Measurements from ENCODE around the gene DUSP14. TPM values are rescaled to one million over a fixed set of nuclear protein-coding genes. Genes with fewer than 3 reads are reported as not detected.

Gene DUSP14
- polyA plus RNA-seq, 1 of the 3 experiments (the other 2 are of a cell fraction): 85.8 TPM

DNA sequence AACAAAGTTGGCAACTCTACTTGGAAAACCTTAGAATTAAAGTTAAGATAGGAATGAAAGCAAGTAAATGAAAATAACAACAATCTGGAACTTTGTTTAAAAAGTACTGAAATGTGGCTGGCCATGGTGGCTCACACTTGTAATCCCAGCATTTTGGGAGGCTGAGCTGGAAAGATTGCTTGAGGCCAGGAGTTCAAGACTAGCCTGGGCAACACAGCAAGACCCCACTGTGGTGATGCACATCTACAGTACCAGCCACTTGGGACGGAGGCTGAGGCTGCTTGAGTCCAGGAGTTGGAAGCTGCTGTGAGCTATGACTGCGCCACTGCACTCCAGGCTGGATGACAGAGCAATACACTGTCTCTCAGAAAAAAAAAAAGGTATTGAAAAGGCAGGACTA lies 67.8 kb downstream of the DUSP14 start:
- no peak overlapping the region for H3K9ac ChIP-seq
- no peaks in the 10 kb centered on the region; a peak in 1 of 4 replicates for H3K4me1 ChIP-seq (ENCODE audit: control insufficient read depth in 1 of 2, insufficient read depth in 2 of 2, low read depth in 1 of 2, low read length in 1 of 2)
- no peaks in the 10 kb centered on the region for H3K79me2 ChIP-seq (ENCODE audit: insufficient read depth)
- POLR2A ChIA-PET: no interaction called here
- no peak overlapping the region for H3K4me2 ChIP-seq
- no peak for TF ChIP-seq YY1 (IDR thresholded peaks at IDR 0.05; ENCODE audit: low read depth)
- TF ChIP-seq TAF1 (IDR thresholded peaks at IDR 0.05; ENCODE audit: borderline replicate concordance, low read depth, low read length): no peak
- TF ChIP-seq, protein P1, sequence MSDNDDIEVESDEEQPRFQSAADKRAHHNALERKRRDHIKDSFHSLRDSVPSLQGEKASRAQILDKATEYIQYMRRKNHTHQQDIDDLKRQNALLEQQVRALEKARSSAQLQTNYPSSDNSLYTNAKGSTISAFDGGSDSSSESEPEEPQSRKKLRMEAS (IDR thresholded peaks at IDR 0.05; ENCODE audit: low read depth): no peak
- no peak for TF ChIP-seq SMC3 (IDR thresholded peaks at IDR 0.05; ENCODE audit: low read depth, low read length)
- TF ChIP-seq JUND (IDR thresholded peaks at IDR 0.05): no peak
- TF ChIP-seq, protein P2, sequence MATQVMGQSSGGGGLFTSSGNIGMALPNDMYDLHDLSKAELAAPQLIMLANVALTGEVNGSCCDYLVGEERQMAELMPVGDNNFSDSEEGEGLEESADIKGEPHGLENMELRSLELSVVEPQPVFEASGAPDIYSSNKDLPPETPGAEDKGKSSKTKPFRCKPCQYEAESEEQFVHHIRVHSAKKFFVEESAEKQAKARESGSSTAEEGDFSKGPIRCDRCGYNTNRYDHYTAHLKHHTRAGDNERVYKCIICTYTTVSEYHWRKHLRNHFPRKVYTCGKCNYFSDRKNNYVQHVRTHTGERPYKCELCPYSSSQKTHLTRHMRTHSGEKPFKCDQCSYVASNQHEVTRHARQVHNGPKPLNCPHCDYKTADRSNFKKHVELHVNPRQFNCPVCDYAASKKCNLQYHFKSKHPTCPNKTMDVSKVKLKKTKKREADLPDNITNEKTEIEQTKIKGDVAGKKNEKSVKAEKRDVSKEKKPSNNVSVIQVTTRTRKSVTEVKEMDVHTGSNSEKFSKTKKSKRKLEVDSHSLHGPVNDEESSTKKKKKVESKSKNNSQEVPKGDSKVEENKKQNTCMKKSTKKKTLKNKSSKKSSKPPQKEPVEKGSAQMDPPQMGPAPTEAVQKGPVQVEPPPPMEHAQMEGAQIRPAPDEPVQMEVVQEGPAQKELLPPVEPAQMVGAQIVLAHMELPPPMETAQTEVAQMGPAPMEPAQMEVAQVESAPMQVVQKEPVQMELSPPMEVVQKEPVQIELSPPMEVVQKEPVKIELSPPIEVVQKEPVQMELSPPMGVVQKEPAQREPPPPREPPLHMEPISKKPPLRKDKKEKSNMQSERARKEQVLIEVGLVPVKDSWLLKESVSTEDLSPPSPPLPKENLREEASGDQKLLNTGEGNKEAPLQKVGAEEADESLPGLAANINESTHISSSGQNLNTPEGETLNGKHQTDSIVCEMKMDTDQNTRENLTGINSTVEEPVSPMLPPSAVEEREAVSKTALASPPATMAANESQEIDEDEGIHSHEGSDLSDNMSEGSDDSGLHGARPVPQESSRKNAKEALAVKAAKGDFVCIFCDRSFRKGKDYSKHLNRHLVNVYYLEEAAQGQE (IDR thresholded peaks at IDR 0.05; ENCODE audit: low read depth, low read length): no peak
- TF ChIP-seq, protein P3, sequence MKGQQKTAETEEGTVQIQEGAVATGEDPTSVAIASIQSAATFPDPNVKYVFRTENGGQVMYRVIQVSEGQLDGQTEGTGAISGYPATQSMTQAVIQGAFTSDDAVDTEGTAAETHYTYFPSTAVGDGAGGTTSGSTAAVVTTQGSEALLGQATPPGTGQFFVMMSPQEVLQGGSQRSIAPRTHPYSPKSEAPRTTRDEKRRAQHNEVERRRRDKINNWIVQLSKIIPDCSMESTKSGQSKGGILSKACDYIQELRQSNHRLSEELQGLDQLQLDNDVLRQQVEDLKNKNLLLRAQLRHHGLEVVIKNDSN (IDR thresholded peaks at IDR 0.05; ENCODE audit: borderline replicate concordance, low read depth): no peak
- no peak for TF ChIP-seq SIN3A (IDR thresholded peaks at IDR 0.05; ENCODE audit: borderline replicate concordance, low read depth, low read length)
- no peak for TF ChIP-seq RCOR1 (IDR thresholded peaks at IDR 0.05; ENCODE audit: low read length)
- TF ChIP-seq CHD2 (IDR thresholded peaks at IDR 0.05; ENCODE audit: low read length, partially characterized antibody): no peak
- no peak for TF ChIP-seq FOSL2 (IDR thresholded peaks at IDR 0.05; ENCODE audit: borderline replicate concordance, low read depth)
- H3K27me3 ChIP-seq (ENCODE audit: insufficient read depth): no peaks in the 10 kb centered on the region
- peaks cover 53 to 62% of the 10 kb centered on the region in 2 experiments for H3K36me3 ChIP-seq (replicated peaks in 1 of 2; ENCODE audit: control insufficient read depth in 1 of 2, insufficient read depth in 2 of 2, low read length in 1 of 2)
- CTCF ChIA-PET: interaction anchor here (1.0 to 7.0 kb wide), 3 partner anchors 13 to 149 kb away, joined by 3 to 29 read pairs (median 18); no protein-coding TSS in a partner anchor
- H3K27ac ChIP-seq (ENCODE audit: low read depth in 2 of 2, low read length in 1 of 2): no peak overlapping the region
- H3K9me2 ChIP-seq: no peaks in the 10 kb centered on the region
- no peaks in the 10 kb centered on the region; the same call in 1 of the 2 replicates for H4K20me1 ChIP-seq (ENCODE audit: insufficient read depth)
- 93% methylated on average over 2 of the region's 2 CpGs for WGBS (ENCODE audit: low lambda C conversion rate)
- H2AFZ ChIP-seq (ENCODE audit: low read depth): no peak overlapping the region
- H3F3A ChIP-seq (replicated peaks; ENCODE audit: insufficient read depth): no peaks in the 10 kb centered on the region
- DNase-seq: no peak
- H3K4me3 ChIP-seq (ENCODE audit: low read depth in 2 of 2, low read length in 1 of 2): no peak overlapping the region
- no peaks in the 10 kb centered on the region for H3K9me3 ChIP-seq

DNA sequence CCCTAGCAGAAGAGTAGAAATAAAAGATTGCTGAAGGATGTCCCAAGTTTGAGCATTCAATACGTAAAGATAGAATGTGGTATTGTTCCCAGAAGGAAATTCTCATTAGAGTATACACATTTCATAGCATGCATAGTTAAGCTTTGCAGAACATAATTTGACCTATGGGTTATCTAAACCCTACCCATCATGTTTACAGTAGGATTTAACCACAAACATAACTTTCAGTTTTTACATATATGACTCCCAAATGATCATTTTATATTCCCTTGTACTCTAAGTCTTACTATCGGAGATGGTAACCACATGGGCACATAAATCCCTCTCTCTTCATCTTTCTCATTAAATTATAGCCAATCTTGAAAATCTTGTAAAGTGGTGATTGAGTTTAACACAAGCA lies 68.6 kb downstream of the DUSP14 start:
- ChIA-PET POLR2A (no interaction called here), CTCF (interaction anchor here (1.0 to 7.0 kb wide), 3 partner anchors 12 to 150 kb away, joined by 3 to 29 read pairs (median 18); no protein-coding TSS in a partner anchor)
- Histone ChIP-seq H4K20me1 (ENCODE audit: insufficient read depth) (no peaks in the 10 kb centered on the region; the same call in 1 of the 2 replicates), H3K36me3 (replicated peaks in 1 of 2; ENCODE audit: control insufficient read depth in 1 of 2, insufficient read depth in 2 of 2, low read length in 1 of 2) (peaks cover 45 to 63% of the 10 kb centered on the region in 2 experiments), H3K4me3 (ENCODE audit: low read depth in 2 of 2, low read length in 1 of 2) (no peak overlapping the region), H3K4me2 (no peak overlapping the region), H3F3A (replicated peaks; ENCODE audit: insufficient read depth) (no peaks in the 10 kb centered on the region), H3K9ac (no peak overlapping the region), H3K9me3 (no peaks in the 10 kb centered on the region), H3K79me2 (ENCODE audit: insufficient read depth) (no peaks in the 10 kb centered on the region), H3K27me3 (ENCODE audit: insufficient read depth) (no peaks in the 10 kb centered on the region), H3K9me2 (no peaks in the 10 kb centered on the region), H3K27ac (ENCODE audit: low read depth in 2 of 2, low read length in 1 of 2) (no peak overlapping the region), H3K4me1 (ENCODE audit: control insufficient read depth in 1 of 2, insufficient read depth in 2 of 2, low read depth in 1 of 2, low read length in 1 of 2) (no peaks in the 10 kb centered on the region; a peak in 1 of 4 replicates), H2AFZ (ENCODE audit: low read depth) (no peak overlapping the region)
- DNase-seq: no peak
- no peak for TF ChIP-seq RAD21 (IDR thresholded peaks at IDR 0.05; ENCODE audit: low read length)
- TF ChIP-seq GATA2 (CRISPR knock-in tag; IDR thresholded peaks at IDR 0.05): no peak
- no peak for TF ChIP-seq SMC3 (IDR thresholded peaks at IDR 0.05; ENCODE audit: low read depth, low read length)
- TF ChIP-seq, protein P1 (IDR thresholded peaks at IDR 0.05; ENCODE audit: low read depth): no peak
- TF ChIP-seq EZH2phosphoT487 (IDR thresholded peaks at IDR 0.05; ENCODE audit: borderline replicate concordance, low read depth): no peak
- no peak for TF ChIP-seq MEF2A (IDR thresholded peaks at IDR 0.05; ENCODE audit: borderline replicate concordance, low read depth)
- TF ChIP-seq MXI1 (IDR thresholded peaks at IDR 0.05; ENCODE audit: low read depth, low read length): no peak
- TF ChIP-seq, protein P4, sequence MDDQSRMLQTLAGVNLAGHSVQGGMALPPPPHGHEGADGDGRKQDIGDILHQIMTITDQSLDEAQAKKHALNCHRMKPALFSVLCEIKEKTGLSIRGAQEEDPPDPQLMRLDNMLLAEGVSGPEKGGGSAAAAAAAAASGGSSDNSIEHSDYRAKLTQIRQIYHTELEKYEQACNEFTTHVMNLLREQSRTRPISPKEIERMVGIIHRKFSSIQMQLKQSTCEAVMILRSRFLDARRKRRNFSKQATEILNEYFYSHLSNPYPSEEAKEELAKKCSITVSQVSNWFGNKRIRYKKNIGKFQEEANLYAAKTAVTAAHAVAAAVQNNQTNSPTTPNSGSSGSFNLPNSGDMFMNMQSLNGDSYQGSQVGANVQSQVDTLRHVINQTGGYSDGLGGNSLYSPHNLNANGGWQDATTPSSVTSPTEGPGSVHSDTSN (IDR thresholded peaks at IDR 0.05): no peak
- TF ChIP-seq, protein P5, sequence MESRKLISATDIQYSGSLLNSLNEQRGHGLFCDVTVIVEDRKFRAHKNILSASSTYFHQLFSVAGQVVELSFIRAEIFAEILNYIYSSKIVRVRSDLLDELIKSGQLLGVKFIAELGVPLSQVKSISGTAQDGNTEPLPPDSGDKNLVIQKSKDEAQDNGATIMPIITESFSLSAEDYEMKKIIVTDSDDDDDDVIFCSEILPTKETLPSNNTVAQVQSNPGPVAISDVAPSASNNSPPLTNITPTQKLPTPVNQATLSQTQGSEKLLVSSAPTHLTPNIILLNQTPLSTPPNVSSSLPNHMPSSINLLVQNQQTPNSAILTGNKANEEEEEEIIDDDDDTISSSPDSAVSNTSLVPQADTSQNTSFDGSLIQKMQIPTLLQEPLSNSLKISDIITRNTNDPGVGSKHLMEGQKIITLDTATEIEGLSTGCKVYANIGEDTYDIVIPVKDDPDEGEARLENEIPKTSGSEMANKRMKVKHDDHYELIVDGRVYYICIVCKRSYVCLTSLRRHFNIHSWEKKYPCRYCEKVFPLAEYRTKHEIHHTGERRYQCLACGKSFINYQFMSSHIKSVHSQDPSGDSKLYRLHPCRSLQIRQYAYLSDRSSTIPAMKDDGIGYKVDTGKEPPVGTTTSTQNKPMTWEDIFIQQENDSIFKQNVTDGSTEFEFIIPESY (IDR thresholded peaks at IDR 0.05; ENCODE audit: borderline replicate concordance, low read depth): no peak
- no peak for TF ChIP-seq FOXM1 (IDR thresholded peaks at IDR 0.05; ENCODE audit: low read depth)
- TF ChIP-seq SIN3A (IDR thresholded peaks at IDR 0.05; ENCODE audit: borderline replicate concordance, low read depth, low read length): no peak
- no peak for TF ChIP-seq FOXJ3 (CRISPR knock-in tag; IDR thresholded peaks at IDR 0.05)
- WGBS (ENCODE audit: low lambda C conversion rate): 99% methylated on average over 2 of the region's 2 CpGs
